ENCODE data around the gene PIK3R3. TPM values are rescaled to one million over a fixed set of nuclear protein-coding genes. Genes with fewer than 3 reads are reported as not detected.
A peak's percentile ranks its signal among the peaks of the same experiment; 100 is the strongest.

Gene PIK3R3
- total and polyA plus RNA-seq, 9 of the 15 experiments (the other 6 are each of a cell fraction or from before 2014, with no cell fraction given), result 1.4 to 7.7 (median 4.6) TPM

DNA sequence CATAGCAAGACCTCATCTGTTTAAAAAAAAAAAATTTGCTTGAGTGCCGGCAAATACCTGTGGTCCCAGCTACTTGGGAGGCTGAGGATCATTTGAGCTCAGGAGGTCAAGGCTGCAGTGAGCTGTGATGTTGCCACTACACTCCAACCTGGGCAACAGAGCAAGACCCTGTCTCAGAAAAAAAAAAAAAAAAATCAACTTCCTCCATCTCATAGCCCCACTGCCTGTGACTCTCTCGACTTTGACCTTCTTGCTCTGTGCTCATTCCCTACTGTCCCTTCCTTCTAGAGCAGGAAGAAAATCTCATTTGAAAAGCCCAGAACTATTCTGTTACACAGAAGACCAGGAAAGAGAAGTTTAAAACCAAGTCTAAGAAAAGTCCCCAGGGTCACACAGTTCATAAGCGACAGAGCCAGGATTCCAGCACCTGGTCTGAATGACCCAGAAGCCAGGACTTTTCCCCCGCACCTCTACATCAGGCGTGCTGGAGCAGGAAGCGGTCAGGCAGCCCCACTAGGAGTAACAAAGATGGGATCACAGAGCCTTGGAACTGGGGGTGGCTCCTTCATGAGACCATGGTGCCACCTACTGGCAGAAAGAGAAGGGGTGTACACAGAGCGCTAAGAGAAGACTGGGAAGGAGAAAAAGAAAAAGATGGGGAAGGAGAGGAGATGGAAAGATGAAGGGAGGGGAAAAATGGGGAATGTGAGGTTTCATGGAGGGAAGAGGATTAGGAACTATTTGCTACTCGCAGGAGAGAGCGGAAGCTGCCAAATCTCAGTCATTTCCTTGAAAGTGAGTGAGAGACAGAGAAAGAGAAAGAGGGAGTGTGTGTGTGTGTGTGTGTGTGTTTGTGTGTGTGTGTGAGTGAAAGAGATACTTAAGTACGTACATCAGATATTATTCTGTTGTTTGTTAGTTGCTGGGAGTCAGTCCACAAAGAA, 47.0 kb upstream of the PIK3R3 start (continued):
- TF ChIP-seq, protein P1, sequence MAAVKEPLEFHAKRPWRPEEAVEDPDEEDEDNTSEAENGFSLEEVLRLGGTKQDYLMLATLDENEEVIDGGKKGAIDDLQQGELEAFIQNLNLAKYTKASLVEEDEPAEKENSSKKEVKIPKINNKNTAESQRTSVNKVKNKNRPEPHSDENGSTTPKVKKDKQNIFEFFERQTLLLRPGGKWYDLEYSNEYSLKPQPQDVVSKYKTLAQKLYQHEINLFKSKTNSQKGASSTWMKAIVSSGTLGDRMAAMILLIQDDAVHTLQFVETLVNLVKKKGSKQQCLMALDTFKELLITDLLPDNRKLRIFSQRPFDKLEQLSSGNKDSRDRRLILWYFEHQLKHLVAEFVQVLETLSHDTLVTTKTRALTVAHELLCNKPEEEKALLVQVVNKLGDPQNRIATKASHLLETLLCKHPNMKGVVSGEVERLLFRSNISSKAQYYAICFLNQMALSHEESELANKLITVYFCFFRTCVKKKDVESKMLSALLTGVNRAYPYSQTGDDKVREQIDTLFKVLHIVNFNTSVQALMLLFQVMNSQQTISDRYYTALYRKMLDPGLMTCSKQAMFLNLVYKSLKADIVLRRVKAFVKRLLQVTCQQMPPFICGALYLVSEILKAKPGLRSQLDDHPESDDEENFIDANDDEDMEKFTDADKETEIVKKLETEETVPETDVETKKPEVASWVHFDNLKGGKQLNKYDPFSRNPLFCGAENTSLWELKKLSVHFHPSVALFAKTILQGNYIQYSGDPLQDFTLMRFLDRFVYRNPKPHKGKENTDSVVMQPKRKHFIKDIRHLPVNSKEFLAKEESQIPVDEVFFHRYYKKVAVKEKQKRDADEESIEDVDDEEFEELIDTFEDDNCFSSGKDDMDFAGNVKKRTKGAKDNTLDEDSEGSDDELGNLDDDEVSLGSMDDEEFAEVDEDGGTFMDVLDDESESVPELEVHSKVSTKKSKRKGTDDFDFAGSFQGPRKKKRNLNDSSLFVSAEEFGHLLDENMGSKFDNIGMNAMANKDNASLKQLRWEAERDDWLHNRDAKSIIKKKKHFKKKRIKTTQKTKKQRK (IDR thresholded peaks at IDR 0.05; ENCODE audit: borderline replicate concordance, low read depth, low read length), result no peak
- TF ChIP-seq CHD1 (IDR thresholded peaks at IDR 0.05; ENCODE audit: low read length) (no peak), ETS2 (tag; IDR thresholded peaks at IDR 0.05; ENCODE audit: borderline replicate concordance, poor library complexity, severe bottlenecking) (no peak), ZNF3 (CRISPR knock-in tag; IDR thresholded peaks at IDR 0.05) (no peak), ZNF263 (CRISPR knock-in tag; IDR thresholded peaks at IDR 0.05; ENCODE audit: borderline replicate concordance) (no peak), RBM17 (IDR thresholded peaks at IDR 0.05; ENCODE audit: borderline replicate concordance, low read depth, low read length) (no peak), SPI1 (IDR thresholded peaks at IDR 0.05; ENCODE audit: borderline replicate concordance, low read depth, low read length) (no peak)
- TF ChIP-seq, protein P2, sequence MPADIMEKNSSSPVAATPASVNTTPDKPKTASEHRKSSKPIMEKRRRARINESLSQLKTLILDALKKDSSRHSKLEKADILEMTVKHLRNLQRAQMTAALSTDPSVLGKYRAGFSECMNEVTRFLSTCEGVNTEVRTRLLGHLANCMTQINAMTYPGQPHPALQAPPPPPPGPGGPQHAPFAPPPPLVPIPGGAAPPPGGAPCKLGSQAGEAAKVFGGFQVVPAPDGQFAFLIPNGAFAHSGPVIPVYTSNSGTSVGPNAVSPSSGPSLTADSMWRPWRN (IDR thresholded peaks at IDR 0.05; ENCODE audit: low read depth), result 0 out of 2 replicates have a peak, but pooled peaks have one; percentile 10
- TF ChIP-seq, protein P3, sequence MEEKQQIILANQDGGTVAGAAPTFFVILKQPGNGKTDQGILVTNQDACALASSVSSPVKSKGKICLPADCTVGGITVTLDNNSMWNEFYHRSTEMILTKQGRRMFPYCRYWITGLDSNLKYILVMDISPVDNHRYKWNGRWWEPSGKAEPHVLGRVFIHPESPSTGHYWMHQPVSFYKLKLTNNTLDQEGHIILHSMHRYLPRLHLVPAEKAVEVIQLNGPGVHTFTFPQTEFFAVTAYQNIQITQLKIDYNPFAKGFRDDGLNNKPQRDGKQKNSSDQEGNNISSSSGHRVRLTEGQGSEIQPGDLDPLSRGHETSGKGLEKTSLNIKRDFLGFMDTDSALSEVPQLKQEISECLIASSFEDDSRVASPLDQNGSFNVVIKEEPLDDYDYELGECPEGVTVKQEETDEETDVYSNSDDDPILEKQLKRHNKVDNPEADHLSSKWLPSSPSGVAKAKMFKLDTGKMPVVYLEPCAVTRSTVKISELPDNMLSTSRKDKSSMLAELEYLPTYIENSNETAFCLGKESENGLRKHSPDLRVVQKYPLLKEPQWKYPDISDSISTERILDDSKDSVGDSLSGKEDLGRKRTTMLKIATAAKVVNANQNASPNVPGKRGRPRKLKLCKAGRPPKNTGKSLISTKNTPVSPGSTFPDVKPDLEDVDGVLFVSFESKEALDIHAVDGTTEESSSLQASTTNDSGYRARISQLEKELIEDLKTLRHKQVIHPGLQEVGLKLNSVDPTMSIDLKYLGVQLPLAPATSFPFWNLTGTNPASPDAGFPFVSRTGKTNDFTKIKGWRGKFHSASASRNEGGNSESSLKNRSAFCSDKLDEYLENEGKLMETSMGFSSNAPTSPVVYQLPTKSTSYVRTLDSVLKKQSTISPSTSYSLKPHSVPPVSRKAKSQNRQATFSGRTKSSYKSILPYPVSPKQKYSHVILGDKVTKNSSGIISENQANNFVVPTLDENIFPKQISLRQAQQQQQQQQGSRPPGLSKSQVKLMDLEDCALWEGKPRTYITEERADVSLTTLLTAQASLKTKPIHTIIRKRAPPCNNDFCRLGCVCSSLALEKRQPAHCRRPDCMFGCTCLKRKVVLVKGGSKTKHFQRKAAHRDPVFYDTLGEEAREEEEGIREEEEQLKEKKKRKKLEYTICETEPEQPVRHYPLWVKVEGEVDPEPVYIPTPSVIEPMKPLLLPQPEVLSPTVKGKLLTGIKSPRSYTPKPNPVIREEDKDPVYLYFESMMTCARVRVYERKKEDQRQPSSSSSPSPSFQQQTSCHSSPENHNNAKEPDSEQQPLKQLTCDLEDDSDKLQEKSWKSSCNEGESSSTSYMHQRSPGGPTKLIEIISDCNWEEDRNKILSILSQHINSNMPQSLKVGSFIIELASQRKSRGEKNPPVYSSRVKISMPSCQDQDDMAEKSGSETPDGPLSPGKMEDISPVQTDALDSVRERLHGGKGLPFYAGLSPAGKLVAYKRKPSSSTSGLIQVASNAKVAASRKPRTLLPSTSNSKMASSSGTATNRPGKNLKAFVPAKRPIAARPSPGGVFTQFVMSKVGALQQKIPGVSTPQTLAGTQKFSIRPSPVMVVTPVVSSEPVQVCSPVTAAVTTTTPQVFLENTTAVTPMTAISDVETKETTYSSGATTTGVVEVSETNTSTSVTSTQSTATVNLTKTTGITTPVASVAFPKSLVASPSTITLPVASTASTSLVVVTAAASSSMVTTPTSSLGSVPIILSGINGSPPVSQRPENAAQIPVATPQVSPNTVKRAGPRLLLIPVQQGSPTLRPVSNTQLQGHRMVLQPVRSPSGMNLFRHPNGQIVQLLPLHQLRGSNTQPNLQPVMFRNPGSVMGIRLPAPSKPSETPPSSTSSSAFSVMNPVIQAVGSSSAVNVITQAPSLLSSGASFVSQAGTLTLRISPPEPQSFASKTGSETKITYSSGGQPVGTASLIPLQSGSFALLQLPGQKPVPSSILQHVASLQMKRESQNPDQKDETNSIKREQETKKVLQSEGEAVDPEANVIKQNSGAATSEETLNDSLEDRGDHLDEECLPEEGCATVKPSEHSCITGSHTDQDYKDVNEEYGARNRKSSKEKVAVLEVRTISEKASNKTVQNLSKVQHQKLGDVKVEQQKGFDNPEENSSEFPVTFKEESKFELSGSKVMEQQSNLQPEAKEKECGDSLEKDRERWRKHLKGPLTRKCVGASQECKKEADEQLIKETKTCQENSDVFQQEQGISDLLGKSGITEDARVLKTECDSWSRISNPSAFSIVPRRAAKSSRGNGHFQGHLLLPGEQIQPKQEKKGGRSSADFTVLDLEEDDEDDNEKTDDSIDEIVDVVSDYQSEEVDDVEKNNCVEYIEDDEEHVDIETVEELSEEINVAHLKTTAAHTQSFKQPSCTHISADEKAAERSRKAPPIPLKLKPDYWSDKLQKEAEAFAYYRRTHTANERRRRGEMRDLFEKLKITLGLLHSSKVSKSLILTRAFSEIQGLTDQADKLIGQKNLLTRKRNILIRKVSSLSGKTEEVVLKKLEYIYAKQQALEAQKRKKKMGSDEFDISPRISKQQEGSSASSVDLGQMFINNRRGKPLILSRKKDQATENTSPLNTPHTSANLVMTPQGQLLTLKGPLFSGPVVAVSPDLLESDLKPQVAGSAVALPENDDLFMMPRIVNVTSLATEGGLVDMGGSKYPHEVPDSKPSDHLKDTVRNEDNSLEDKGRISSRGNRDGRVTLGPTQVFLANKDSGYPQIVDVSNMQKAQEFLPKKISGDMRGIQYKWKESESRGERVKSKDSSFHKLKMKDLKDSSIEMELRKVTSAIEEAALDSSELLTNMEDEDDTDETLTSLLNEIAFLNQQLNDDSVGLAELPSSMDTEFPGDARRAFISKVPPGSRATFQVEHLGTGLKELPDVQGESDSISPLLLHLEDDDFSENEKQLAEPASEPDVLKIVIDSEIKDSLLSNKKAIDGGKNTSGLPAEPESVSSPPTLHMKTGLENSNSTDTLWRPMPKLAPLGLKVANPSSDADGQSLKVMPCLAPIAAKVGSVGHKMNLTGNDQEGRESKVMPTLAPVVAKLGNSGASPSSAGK (IDR thresholded peaks at IDR 0.05), result no peak

All from K562 (cell line).